ENCODE measurements around the gene PLPP6.
"Not testable (repeated sequence)": the region's sequence is repeated elsewhere in the genome, so short reads cannot be mapped to it uniquely, and the experiment has no call there.

- TF ChIP-seq POLR2A, CTCF, EP300, POLR2AphosphoS5 (IDR thresholded peaks at IDR 0.05): not testable (repeated sequence)
Measured at GRCh38 chr9:4660665-4661064, 1.4 kb upstream of the PLPP6 start.

Measured in suprapubic skin (tissue), 4 donors.